Fibroblast of lung (primary cell): ENCODE results near the gene ZNF132. TPM values are rescaled to one million over a fixed set of nuclear protein-coding genes. Genes with fewer than 3 reads are reported as not detected.
"Not testable (repeated sequence)": the region's sequence is repeated elsewhere in the genome, so short reads cannot be mapped to it uniquely, and the experiment has no call there.

ENCODE experiments used
- DNase-seq, 2 donors: peaks; one replicate each; pipeline versions ENCODE4 v3.0.0 to v3.0.0-alpha.2; 2010; ENCODE audit warnings: low read depth in 2 of 2
- H2AFZ ChIP-seq: 2 replicates; pipeline ENCODE4 v1.5.1; 2012; ENCODE audit warnings: low read length, control low read depth, inconsistent platforms
- H3K27ac ChIP-seq: 2 replicates; pipeline ENCODE4 v1.5.1; 2011; ENCODE audit warnings: low read length, control low read depth; ENCODE audit not compliant: insufficient read depth
- H3K27me3 ChIP-seq: 2 replicates; pipeline ENCODE4 v1.5.1; 2011; ENCODE audit warnings: mild to moderate bottlenecking, low read length; ENCODE audit not compliant: control insufficient read depth, insufficient read depth
- H3K36me3 ChIP-seq: 2 replicates; pipeline ENCODE4 v1.5.1; 2011; ENCODE audit warnings: low read length; ENCODE audit not compliant: control insufficient read depth, insufficient read depth
- H3K4me1 ChIP-seq: 2 replicates; pipeline ENCODE4 v1.5.1; 2011; ENCODE audit warnings: low read length; ENCODE audit not compliant: control insufficient read depth, insufficient read depth; ENCODE audit errors: extremely low read depth
- H3K4me2 ChIP-seq: 2 replicates; pipeline ENCODE4 v1.5.1; 2011; ENCODE audit warnings: low read length, control low read depth; ENCODE audit not compliant: insufficient read depth; ENCODE audit errors: extremely low read depth
- H3K4me3 ChIP-seq, 4 experiments: fragments of 200-600 bp in 1 of 4; sonication (generic) in 1 of 4; replicated peaks in 1 of 4; 2 replicates each; pipeline ENCODE4 v1.5.1; 2011 to 2016; ENCODE audit warnings: low read length in 4 of 4, low read depth in 3 of 4, mild to moderate bottlenecking in 3 of 4, control low read depth in 2 of 4, inconsistent platforms in 1 of 4, mixed read lengths in 1 of 4; ENCODE audit not compliant: insufficient read depth in 1 of 4; ENCODE audit errors: control extremely low read depth in 1 of 4
- H3K79me2 ChIP-seq: 2 replicates; pipeline ENCODE4 v1.5.1; 2012; ENCODE audit warnings: mild to moderate bottlenecking, low read length, inconsistent platforms; ENCODE audit not compliant: control insufficient read depth, insufficient read depth
- H3K9ac ChIP-seq: 2 replicates; pipeline ENCODE4 v1.5.1; 2011; ENCODE audit warnings: mild to moderate bottlenecking, low read length, control low read depth; ENCODE audit not compliant: insufficient read depth
- H3K9me3 ChIP-seq: 2 replicates; pipeline ENCODE4 v1.5.1; 2012; ENCODE audit warnings: low read depth, low read length; ENCODE audit not compliant: control insufficient read depth, insufficient read depth
- H4K20me1 ChIP-seq: 2 replicates; pipeline ENCODE4 v1.5.1; 2011; ENCODE audit warnings: low read length; ENCODE audit not compliant: control insufficient read depth, insufficient read depth; ENCODE audit errors: extremely low read depth
- EZH2 ChIP-seq: IDR thresholded peaks from 2 replicates; pipeline ENCODE4 v1.5.1; 2012; ENCODE audit warnings: low read length, control low read depth, mild to moderate bottlenecking; ENCODE audit errors: missing control alignments
- polyA minus RNA-seq: library from RNA; depleted of rRNA, polyadenylated mRNA; stranded (reverse); fragments of >200 nt; gene quantifications from 2 replicates; pipeline ENCODE4 v1.2.3, GENCODE V29; 2011; ENCODE audit warnings: low replicate concordance
- polyA plus RNA-seq, 2 donors: library from polyadenylated mRNA; depleted of rRNA in 1 of 2; stranded (reverse) in 1 of 2; unstranded in 1 of 2; fragments of >200 nt; gene quantifications; 2 replicates each; pipeline ENCODE4 v1.2.1, GENCODE V29; 2011 to 2012; ENCODE audit warnings: missing spikeins in 1 of 2
- total RNA-seq: library from RNA; depleted of rRNA; stranded (reverse); fragments of >200 nt; gene quantifications from 2 replicates; pipeline ENCODE4 v1.2.1, GENCODE V29; 2014
- TF ChIP-seq, protein P1 (sequence below), 2 donors: IDR thresholded peaks in 1 of 2; conservative IDR thresholded peaks in 1 of 2; 1 replicate in 1 of 2; 2 replicates in 1 of 2; pipeline ENCODE4 v1.5.1; 2011 to 2012; ENCODE audit warnings: low read length in 2 of 2, control low read depth in 1 of 2, inconsistent platforms in 1 of 2, low read depth in 1 of 2, mild to moderate bottlenecking in 1 of 2

ZNF132 gene
- total RNA-seq (9.5 and 14.5 TPM in 2 replicates), polyA plus RNA-seq (2.2 and 4.1 TPM in 2 replicates), polyA minus RNA-seq (3.1 and 7.0 TPM in 2 replicates)
- polyA plus RNA-seq (2012) = 3.4 and 3.9 TPM in 2 replicates

DNA sequence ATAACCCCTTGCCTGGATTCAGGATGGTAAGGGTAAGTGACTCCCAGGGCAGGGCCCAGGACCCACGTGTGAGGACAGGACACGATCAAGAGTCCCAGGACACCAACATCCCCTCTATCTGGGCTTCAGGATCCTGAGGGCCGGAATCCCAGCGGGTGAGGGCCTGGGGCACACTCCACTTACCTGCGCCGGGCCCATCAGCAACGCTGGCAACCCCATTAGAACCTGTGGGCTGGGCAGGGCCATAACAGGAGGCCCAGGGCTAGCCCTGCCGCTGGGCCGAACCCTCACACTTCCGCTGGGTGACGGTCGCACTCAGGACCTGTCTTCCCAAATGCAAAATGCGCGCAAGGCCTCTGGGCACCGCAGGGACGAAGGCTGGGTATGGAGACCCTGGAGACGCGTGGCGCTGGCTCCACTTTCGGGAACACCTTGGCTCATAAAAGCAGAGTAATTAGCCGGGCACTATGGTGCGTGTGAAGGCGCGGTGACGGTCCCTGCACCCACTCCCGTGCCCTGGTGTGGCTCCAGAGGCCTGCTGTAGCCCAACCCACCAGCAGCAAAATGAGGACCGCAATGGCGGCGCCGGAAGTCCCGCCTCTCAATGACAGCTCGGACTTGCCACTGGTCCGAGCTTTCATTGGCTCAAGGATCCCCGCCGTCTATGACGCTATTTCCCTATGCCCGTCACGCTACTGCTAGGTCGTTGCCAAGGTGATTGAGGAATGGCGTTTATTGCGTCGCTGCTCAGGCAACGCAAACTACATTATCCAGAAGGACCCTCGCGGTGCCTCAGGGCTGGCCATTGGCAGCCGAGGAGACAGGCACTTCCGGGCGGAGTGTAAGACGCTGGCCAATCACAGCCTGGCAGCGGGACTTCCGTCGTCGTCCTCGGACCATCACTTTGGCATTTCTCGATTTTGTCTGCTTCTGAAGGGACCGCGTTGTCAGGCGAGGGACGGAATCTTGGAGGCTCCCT, at the start of gene ZNF132:
ZNF132 (minus strand) TSS at position 578 of the 979 bp plus-strand sequence; CDS start at position 246, 332 bp downstream.
- Histone ChIP-seq H3K79me2 (peaks cover 12% of the 10 kb centered on the region), H3K4me3 (peak within 1 kb of the TSS; percentile 67 to 96 (median 79)), H3K4me2 (peak within 1 kb of the TSS; percentile 83), H3K9ac (peak within 1 kb of the TSS; percentile 81), H3K36me3 (peaks cover 6% of the 10 kb centered on the region), H3K27ac (peak within 1 kb of the TSS; percentile 91), H4K20me1 (no peaks in the 10 kb centered on the region), H2AFZ (peak within 1 kb of the TSS; percentile 94), H3K9me3 (no peaks in the 10 kb centered on the region), H3K4me1 (peaks cover 3% of the 10 kb centered on the region), H3K27me3 (no peaks in the 10 kb centered on the region)
- DNase-seq = peak; percentile 100
- TF ChIP-seq, protein P1, sequence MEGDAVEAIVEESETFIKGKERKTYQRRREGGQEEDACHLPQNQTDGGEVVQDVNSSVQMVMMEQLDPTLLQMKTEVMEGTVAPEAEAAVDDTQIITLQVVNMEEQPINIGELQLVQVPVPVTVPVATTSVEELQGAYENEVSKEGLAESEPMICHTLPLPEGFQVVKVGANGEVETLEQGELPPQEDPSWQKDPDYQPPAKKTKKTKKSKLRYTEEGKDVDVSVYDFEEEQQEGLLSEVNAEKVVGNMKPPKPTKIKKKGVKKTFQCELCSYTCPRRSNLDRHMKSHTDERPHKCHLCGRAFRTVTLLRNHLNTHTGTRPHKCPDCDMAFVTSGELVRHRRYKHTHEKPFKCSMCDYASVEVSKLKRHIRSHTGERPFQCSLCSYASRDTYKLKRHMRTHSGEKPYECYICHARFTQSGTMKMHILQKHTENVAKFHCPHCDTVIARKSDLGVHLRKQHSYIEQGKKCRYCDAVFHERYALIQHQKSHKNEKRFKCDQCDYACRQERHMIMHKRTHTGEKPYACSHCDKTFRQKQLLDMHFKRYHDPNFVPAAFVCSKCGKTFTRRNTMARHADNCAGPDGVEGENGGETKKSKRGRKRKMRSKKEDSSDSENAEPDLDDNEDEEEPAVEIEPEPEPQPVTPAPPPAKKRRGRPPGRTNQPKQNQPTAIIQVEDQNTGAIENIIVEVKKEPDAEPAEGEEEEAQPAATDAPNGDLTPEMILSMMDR (conservative IDR thresholded peaks at IDR 0.05 in 1 of 2, IDR thresholded peaks at IDR 0.05 in 1 of 2; ENCODE audit: low read depth in 1 of 2, low read length in 2 of 2) = no peak
- no peak for TF ChIP-seq EZH2

GRCh38 chr19:58484349-58484748, 44.4 kb upstream of the ZNF132 start:
- not testable (repeated sequence) for H3K36me3 ChIP-seq, H3K27ac ChIP-seq

GRCh38 chr19:58483776-58484175, 43.8 kb upstream of the ZNF132 start:
- DNase-seq = no peak

More at GRCh38 chr19:58484349-58484748, 44.4 kb upstream of the ZNF132 start:
- not testable (repeated sequence) for H4K20me1 ChIP-seq, H3K4me2 ChIP-seq, DNase-seq, H3K27me3 ChIP-seq, H2AFZ ChIP-seq, H3K4me1 ChIP-seq, H3K4me3 ChIP-seq, H3K9ac ChIP-seq, H3K9me3 ChIP-seq, H3K79me2 ChIP-seq

More at GRCh38 chr19:58483776-58484175, 43.8 kb upstream of the ZNF132 start:
- no peak overlapping the region for H3K4me2 ChIP-seq
- no peak overlapping the region for H3K9ac ChIP-seq
- no peak overlapping the region for H3K27ac ChIP-seq
- H3K9me3 ChIP-seq = no peaks in the 10 kb centered on the region
- no peak overlapping the region for H3K4me3 ChIP-seq
- H4K20me1 ChIP-seq = no peaks in the 10 kb centered on the region
- H3K36me3 ChIP-seq = peaks cover 4% of the 10 kb centered on the region
- no peaks in the 10 kb centered on the region for H3K4me1 ChIP-seq
- no peaks in the 10 kb centered on the region for H3K27me3 ChIP-seq
- TF ChIP-seq, protein P1 (conservative IDR thresholded peaks at IDR 0.05 in 1 of 2, IDR thresholded peaks at IDR 0.05 in 1 of 2; ENCODE audit: low read depth in 1 of 2, low read length in 2 of 2) = no peak
- TF ChIP-seq EZH2 = no peak
- no peaks in the 10 kb centered on the region for H3K79me2 ChIP-seq
- H2AFZ ChIP-seq = no peak overlapping the region
